NCI-H2081 treated with DMSO at 0.1 percent for 48 hours (cell line): ENCODE measurements around the gene NARS2.

Source experiments
- DNase-seq: peaks from one replicate; lab custom pipeline; 2025; lab: John Stamatoyannopoulos, UW

NARS2 gene

DNA sequence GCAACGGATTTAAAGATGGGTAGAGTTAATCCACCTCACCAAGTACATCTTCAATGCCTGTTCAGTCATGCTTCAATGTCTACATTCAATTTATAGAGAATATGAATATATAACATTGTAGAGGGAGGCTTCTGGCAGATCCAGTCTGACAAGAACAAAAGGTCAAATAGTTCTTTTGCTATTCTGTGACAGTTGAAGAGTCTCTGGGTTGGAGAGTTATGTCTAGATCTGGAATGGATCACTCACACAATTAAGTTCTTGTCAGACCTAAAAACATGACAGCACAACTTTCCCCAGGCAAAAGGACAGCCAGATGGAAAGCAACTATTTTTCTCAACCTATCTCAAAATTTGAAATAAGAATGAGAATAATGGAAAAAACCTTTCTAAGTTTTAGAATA, 141.7 kb downstream of the NARS2 start:
- DNase-seq: no peak

DNA sequence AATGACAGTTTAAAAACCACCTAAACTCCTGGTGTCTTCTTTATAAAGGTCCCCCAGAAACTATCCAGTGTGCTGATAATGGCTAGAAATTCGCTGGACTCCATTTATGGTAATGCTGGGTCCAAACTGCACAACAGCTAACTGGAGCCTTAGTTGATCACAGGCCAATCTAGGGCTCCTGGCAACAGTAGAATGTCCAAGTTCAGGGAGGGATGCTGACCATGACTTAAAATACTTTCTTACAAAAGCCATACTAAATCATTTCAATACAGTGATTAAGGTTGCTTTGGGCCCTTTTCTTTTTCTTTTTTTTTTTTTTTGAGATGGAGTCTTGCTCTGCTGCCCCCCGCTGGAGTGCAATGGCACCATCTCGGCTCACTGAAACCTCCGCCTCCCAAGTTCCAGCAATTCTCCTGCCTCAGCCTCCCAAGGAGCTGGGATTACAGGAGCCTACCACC, 142.6 kb downstream of the NARS2 start:
- no peak for DNase-seq

DNA sequence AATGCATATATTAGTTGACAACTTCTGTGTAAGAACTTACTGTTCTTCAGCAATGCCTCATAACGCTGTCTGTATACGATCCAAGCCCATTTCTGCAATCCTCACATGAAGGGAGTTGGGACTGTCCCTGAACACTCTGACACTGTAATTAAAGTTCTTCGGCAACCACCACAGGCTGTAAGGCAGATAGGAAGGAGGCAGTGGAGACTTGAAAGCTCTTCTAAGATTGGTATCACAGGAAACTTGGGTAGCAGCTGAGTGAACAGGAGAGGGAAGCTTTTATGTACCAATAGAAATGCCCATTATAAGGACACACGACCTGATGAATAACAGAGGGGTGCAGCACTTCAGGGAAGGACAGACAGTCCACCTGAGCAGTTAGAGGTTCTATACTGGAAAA, 145.0 kb downstream of the NARS2 start:
- no peak for DNase-seq

DNA sequence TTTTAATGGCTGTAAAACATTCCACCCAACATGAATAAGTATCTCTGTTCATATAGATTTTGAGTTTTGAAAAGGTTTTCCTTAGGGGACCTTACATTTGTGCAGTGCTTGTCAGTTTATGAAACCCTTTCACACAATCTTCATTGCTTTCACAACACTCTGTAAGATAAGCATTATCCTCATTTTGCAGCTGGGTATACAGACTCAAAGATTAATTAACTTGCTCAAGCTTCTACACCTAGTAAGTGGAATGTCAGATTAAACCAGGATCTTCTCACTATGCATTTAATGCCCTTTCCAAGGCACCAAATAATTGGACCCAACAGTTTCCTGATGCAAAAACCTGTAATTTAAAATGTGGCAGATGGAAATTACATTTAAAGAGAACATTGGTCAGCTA, 145.5 kb downstream of the NARS2 start:
- DNase-seq: no peak

DNA sequence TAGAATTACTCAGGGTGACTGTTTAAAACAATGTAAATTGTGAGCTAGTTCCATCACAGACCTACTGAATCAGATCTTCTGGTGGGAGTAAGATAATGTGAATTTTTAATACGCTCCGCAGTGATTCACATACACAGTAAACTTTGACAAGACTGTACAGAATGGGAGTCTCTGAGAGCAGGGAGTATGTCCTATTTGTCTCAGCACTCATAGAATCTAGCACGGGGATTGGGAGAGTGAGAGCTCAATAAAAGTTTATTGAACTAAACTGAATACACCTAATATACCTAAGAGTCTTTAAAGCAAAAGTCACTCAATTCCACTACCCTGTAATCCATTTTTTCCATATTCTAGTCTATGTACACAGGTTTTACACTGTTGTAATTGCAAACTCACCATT, 145.9 kb downstream of the NARS2 start:
- no peak for DNase-seq

DNA sequence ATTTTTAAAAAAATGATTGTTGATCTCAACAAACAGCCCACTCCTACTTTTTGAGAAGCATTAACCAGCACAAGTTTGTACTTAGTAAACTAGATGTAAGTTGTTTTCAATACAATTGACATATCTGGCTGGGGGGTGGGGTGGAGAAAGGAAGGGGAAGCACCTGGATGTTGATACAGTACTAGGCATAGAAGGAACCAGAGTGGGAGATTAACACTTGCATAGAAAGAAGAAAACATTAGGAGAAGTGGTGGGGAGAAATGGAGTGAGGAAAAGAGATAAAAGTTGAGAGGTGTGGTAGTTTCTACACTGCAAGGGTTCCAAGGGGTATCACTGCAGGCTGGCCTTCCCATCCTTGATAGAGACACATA, 146.4 kb downstream of the NARS2 start:
- DNase-seq: no peak

DNA sequence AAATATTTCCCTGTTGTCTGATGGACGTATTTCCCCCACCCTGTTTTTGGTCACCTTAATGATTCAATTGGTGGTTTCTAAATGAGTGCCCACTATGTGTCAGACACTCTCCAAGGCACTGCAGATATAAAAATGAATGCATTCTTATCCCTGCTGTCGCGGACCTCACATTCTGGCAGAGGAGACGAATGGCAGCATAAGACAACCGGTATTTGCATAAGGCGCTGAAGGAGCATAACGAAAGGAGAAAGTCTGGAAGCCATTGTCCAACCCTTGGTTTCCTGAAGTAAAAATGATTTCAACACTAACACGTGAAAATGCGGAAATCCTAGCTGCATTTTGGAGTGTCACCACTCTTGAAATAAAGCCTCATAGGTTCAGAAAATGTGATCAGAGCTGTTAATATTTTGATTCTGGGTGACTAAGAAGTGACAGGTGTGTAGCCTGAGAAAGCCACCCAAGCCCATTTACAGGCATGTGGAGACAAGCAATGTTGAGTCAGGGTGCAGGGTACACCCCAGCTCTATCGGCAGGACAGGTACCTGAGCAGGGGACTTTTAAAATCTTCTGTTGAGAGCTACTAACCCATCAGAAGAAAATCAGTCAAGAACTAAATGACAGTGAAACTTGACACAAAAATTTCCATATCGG, 146.9 kb downstream of the NARS2 start:
- DNase-seq: no peak

DNA sequence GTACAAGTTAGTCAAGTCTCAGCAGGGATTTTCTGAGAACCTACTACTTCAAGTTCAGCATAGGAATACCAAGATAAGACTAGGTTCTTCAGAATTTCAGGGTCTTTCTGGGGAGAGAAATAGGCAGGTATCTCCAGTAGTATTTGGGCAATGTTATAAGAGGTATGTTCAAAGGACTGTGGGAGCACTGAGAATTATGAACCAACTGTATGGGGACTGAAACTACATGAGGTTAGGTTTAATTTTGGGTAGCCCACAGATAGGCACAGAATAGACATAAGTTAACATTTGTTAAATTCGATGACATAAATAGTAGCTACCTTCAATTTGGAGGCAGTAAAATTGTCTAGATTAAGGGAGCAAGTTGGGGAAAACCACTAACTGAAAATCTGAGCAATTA, 147.8 kb downstream of the NARS2 start:
- no peak for DNase-seq

DNA sequence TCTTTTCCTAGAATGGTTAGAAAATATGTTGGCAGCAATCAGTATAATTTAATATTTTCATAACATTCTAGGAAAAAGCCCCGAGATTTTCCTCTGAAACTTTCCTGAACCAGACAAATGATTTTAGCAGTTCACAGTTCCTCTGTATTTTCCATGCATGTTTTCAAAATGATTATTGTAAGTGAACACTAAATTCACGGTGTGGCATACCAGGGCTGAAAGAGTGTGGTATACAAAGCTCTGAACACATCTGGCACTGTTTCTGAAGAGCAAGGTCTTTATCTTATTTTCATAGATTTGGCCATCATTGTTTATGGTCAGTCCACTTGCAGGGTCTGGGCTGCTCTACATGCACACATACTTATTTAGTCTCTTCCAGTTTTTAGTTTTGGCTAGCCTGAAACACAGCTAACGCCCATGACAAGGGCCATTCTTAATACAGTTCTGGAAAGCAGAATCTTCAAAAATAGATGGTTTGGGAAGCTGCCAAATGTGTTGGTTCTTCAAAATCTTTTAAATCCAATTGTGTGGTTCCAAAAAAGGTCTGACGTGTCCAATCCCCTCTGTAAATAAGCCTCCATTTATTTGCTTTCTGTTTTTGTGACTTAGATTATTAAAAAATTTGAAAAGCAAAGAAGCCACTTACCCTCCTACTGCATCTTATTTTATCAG, 149.1 kb downstream of the NARS2 start:
- no peak for DNase-seq

DNA sequence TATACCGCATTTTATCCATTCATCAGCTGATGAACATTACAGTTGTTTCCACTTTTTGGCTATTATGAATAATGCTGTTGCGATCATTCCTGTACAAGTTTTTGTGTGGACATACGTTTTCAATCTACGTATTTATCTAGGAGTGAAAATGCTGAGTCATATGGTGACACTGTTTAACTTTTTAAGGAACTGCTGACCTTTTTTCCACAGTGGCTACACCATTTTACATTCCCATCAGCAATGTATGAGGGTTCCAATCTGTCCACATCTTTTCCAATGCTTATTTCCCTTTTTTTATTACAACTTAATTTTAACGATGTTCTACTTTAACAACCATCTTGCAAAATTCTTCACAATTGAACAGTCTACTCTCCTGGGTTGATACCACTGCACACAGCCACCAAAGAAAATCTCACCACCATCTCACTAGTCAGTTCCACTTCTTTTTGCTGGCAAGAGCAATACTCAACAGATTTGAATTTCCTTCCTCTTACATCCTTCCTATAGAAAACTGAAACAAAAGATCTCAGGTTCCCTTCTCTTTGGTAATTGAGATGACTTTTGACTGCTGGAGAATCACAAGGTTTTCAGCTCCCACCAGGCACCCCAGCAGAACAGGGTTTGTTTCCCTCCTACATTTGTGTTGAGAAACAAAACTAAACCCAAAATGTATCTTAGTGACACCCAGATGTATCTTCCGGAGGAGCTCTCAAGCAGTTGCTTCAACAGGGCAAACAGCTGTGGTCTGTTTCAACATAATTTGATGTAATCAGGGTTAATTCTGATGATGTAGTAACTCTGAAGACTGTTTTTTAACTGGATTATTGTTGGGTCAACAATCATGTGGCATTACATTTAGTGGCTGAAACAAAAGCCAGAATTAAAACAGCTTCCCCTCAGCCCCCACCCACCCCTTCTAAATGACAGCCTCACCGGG, 150.1 kb downstream of the NARS2 start:
- no peak for DNase-seq

DNA sequence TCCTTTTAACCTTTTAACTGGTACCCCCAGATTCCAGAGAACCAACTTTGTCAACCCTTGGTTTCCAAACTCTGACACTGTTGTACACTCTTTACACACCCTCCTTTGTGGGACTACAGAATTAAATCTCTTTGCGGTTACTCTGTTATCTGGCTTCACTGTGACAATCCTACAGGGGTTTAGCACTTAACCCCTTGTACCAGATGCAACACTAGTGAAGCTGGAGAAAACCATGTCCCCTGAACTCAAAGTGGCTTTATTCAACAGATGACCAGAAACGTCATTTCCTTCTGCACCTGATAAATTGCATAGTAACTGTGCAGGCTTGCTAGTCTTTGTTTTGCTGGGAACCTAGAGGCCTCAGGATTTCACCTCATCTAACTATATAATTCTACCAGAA, 151.4 kb downstream of the NARS2 start:
- no peak for DNase-seq

DNA sequence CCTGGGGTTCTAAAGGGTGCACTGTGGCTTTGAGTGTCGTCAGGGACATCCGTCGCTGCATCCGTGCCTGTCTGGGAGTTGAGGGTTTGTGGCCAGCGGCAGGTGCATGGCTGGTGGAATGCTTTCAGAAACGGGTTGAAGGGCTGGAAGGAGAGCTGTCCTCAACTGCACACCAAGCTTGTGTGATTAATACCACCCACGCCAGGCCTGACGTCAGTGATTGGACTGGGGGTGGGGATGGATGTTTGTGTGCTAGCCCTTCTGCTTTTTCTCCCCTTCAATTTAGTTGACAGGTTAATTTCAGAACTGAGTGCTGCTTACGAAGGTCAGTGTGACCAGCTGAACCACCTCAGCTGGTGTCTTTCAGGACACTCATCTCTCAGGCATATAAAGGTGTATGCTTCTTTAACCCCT, 153.9 kb downstream of the NARS2 start:
- DNase-seq: no peak

DNA sequence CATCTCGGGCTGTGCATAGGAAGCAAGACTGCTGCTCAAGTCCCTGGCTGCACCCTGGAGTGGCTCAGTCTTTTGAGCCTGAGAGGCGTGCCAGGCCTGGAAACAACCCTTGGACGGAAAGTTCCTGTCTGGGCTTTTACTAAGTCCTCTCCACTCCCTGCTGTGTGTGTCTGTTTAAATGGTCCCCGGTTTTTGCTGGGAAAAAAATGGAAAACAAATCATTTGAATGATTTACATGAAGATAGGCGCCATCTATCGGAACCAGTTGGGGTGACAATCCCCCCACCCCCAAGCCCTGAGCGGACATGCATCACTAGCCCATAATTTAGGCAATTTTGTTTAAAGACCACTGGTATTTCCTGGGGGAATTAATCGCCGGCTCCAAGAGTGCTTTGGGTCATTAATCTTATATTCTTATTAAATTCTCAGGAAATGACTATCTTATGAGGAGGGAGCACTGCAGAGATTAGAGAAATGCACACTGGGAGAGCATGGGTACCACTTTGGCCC, 154.4 kb downstream of the NARS2 start:
- DNase-seq: no peak

DNA sequence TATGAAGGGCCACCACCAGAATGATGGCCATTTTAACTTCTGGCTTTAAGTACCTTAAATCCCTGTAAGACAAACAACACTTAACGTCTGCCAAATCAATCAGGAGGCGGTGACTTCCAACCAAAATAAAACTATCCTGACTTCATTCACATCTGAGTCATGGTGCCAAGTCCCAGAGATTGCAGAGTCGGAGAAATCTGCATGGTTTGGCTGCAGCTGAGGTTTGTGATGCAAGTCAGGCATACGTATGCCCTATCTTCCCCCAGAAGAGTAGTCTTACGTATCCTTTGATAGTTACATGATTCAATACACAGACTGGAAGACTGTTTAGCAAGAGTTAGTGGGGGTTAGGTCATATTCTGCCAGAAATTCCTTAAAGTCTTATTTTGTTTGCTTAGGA, 155.3 kb downstream of the NARS2 start:
- DNase-seq: no peak

DNA sequence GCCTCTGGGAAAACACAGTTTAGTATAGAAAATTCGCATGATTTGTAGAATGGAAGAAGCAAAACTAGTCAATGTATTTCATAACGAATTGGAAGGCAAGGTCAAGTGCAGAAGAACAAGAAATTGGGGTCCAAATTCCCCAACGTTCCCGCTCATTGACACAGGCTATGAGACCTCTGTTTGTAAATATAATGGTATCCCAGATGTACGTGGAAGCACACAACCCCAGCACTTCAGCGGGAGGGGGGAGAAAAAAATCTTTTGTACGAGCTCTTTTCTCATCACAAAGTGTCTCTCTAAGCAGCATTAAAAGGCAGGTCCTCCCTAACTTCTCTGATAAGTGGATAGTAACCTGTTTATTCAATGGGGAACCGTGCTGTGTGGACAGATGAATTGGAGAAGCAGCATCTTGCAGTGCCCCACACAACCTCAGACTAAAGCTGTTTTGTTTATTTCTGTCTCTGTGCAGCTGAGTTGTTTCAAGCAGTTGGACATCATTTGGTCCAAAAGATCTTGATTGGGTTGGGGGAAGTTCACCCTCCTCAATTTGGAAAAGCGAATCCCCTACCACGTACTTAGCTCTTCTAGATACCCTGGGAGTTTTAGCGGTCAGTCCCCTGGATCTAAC, 156.0 kb downstream of the NARS2 start:
- DNase-seq: no peak

DNA sequence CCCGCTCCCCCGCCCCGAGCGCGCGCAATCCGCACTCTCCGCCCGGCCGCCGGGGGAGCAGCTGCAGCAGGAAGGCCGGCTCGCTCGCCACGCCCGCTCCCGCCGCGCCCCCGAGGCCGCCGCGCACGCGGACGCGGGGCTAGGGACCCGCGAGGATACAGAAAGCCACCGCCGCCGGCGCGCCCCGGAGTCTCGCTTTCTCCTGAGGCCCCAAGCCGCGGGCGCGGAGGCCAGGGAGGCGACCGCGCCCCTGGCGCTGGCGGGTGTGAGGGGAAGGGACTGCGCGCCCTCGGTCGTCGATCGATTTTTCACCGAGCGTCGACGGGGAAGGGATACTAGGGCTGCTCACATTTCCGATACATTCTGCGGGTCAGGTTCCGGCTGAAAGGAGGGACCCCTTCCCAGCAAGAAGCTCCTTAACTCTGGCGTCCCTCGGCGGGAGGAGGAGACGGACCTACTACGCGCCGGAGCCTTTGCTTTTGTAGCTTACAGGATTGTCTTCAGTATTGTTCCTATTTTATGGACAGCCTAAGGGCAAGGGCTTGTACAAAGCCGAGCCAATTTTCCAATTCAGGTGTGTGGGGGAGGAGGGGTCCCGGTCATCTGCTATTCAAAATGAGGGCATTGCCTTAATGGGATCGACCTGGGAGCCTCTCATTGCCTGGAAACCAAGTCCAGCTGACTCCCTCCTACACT, 156.6 kb downstream of the NARS2 start:
- no peak for DNase-seq

DNA sequence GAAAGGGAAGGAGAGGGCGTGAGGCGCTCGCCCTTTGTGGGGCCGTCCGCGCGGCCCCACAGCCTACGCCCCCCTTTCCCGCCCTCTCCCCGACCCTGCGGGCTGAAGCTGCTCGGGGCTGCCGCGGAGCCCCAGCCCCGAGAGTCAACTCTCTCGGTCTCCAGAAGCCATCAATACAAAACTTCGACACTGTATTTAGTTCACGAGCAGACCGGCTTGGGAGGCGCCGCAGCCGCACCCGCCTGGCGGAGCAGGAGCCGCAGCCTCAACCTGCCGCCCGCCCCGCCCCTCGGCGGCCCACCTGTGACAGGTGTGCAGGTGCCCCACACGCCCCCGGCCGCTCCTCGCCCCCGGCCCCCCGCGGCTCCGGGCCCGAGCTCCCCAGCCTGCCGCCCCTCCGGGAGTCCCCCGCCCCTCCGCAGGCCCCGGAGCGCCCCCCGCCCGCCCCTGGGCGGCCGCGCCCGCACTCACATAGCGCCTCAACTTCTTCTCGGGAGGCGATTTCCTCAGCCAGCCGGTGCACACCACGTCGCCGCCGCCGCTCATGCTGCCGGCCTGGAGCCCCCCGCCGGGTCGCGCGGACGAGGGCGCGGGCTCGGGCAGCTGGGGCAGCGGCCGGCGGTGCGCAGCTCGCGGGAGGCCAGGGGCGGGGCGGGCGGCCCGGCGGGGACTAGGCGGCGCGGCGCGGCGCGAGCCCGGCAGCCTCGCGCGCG, 157.3 kb downstream of the NARS2 start, which contains the start of gene GAB2:
Gene GAB2, minus strand, starts transcription at position 646 of the 713 bp plus-strand sequence. Its CDS starts 100 bp downstream, at position 546.
- no peak for DNase-seq

DNA sequence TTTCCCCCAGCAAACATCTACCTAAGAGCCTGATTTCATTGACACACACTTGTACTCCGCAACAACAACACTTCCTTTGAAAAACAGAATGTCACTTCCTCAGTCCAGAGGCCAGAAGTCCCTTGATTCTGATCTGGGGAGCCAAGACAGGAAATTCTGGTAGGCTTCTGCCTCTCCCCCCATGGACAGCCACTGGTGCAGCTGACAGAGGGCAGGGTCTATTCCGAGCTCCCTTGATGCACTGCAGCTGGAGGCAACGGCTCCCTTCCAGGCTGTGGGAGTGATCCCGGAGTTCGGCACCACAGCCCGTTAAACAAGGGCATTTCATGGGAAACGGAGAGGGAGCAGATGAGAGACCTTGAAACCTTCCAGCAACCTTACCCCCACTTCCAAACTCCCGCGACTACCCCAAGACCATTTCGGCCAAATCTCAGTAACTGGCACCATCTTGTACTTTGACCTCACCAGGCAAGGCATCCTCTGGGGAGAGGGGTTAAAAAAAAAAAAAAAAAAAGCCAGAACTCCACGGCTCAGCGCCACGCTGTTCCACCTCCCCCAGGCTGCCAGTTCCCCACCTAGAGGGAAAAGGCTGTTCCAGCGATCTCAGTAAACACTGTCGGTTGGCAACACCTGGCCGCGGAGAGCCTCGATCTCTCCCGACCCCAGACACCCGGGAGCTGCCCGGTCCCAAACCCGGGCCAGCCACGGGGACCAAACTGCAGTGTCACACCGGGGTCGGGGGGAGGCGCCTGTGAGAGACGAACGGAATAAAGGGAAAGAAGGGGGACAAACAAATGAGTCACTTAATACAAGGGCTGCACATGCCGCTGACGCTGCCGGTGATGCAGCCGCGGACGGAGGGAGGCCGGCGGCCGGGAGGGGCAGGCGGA, 158.1 kb downstream of the NARS2 start:
- DNase-seq: peak; percentile 66

DNA sequence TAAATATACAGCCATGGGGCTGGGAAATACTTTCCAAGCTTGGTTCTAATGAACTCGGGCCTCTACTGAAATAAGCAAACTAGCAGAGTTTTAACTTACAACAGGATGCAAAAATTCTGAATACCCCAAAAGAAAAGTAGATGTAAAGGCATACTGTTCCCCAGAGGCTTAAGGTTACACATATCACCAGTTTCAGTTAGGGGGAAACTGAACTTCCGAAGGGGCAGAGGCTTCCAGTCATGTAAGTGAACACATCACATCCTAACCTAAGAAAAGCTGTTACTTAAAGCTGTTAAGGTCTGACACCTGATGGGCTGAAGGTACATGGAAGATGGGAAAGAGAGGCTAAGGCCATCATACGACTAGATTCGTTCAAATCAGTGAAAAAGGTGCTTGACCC, 159.3 kb downstream of the NARS2 start:
- no peak for DNase-seq
